K562 (cell line): ENCODE measurements around the gene HRAS. TPM values are rescaled to one million over a fixed set of nuclear protein-coding genes. Genes with fewer than 3 reads are reported as not detected.
A peak's percentile ranks its signal among the peaks of the same experiment; 100 is the strongest.

Source experiments
- CTBP1 ChIP-seq: fragments of 450-650 bp; IDR thresholded peaks from 2 replicates; pipeline ENCODE4 v1.6.1; 2016; ENCODE audit warnings: borderline replicate concordance
- ELF4 ChIP-seq: fragments of 450-650 bp; formaldehyde crosslinking; IDR thresholded peaks from 2 replicates; pipeline ENCODE4 v1.4.0; 2022; ENCODE audit warnings: missing genetic modification characterization
- FOXK1 ChIP-seq: sonication (generic); formaldehyde crosslinking; IDR thresholded peaks from 2 replicates; pipeline ENCODE4 v1.8.0; 2022; ENCODE audit warnings: missing genetic modification reagents, mild to moderate bottlenecking, borderline replicate concordance
- FOXP1 ChIP-seq: sonication (generic); formaldehyde crosslinking; IDR thresholded peaks from 2 replicates; pipeline ENCODE4 v1.8.0; 2022; ENCODE audit warnings: mild to moderate bottlenecking, missing genetic modification reagents
- GABPA ChIP-seq: fragments of 200-800 bp; sonication (Bioruptor generic); conservative IDR thresholded peaks from 2 replicates; pipeline ENCODE4 v1.6.1; 2016; ENCODE audit warnings: low read depth, missing genetic modification characterization, missing compliant biosample characterization
- HNRNPUL1 ChIP-seq: fragments of 200-400 bp; formaldehyde crosslinking; IDR thresholded peaks from 2 replicates; pipeline ENCODE4 v1.6.1; 2017; ENCODE audit warnings: low read length
- JUN ChIP-seq, 2 experiments: sonication (generic) in 1 of 2; formaldehyde crosslinking in 1 of 2; IDR thresholded peaks; 2 replicates each; pipeline versions ENCODE4 v1.6.1 to v1.8.0; 2012 to 2022; ENCODE audit warnings: borderline replicate concordance in 2 of 2, mild to moderate bottlenecking in 2 of 2, improper control_type of control experiment in 1 of 2, low read depth in 1 of 2, low read length in 1 of 2, missing genetic modification reagents in 1 of 2
- KAT7 ChIP-seq: sonication (generic); formaldehyde crosslinking; IDR thresholded peaks from 2 replicates; pipeline ENCODE4 v1.8.0; 2022; ENCODE audit warnings: missing genetic modification reagents, mild to moderate bottlenecking, borderline replicate concordance
- MAFF ChIP-seq: IDR thresholded peaks from 2 replicates; pipeline ENCODE4 v1.6.1; 2012; ENCODE audit warnings: low read length, improper control_type of control experiment
- PHF21A ChIP-seq: fragments of 450-650 bp; IDR thresholded peaks from 2 replicates; pipeline ENCODE4 v1.6.1; 2017; ENCODE audit warnings: low read depth, borderline replicate concordance
- POLR2H ChIP-seq: IDR thresholded peaks from 2 replicates; pipeline ENCODE4 v1.6.1; 2016; ENCODE audit warnings: missing genetic modification characterization, low read depth, mild to moderate bottlenecking, control low read depth, missing compliant biosample characterization, moderate library complexity
- SMAD3 ChIP-seq: fragments of 450-650 bp; formaldehyde crosslinking; conservative IDR thresholded peaks from 2 replicates; pipeline ENCODE4 v1.4.0; 2020; ENCODE audit warnings: mild to moderate bottlenecking
- TCFL5 ChIP-seq: fragments of 250-450 bp; sonication (Bioruptor Pico); conservative IDR thresholded peaks from 2 replicates; pipeline ENCODE4 v1.6.1; 2021; ENCODE audit warnings: mild to moderate bottlenecking, moderate library complexity, matching md5 sums
- ZNF146 ChIP-seq: IDR thresholded peaks from one replicate; pipeline ENCODE4 v1.6.1; 2018; ENCODE audit warnings: missing compliant biosample characterization; ENCODE audit not compliant: unreplicated experiment
- polyA plus RNA-seq, 8 experiments: library from polyadenylated mRNA; depleted of rRNA in 4 of 8; stranded (reverse) in 5 of 8; unstranded in 3 of 8; fragments of >200 nt; fragmentation: Nextera tagmentation in 2 of 8; fragmentation: Illumina TruSeq in 1 of 8; extraction: Ambion mirVana in 2 of 8; extraction: Trizol in 1 of 8; gene quantifications; 2 replicates each; pipeline versions ENCODE4 v1.2.1 to v1.2.3, GENCODE V29; 2011 to 2014; ENCODE audit warnings: inconsistent platforms in 1 of 8, missing spikeins in 1 of 8
- total RNA-seq, 7 experiments: library from RNA; depleted of rRNA in 6 of 7; stranded (reverse); fragments of >200 nt in 6 of 7; fragmentation: Illumina TruSeq in 2 of 7; extraction: Trizol in 2 of 7; gene quantifications; 2 replicates each; pipeline versions ENCODE4 v1.2.1 to v1.2.3, GENCODE V29; 2011 to 2021; ENCODE audit warnings: low replicate concordance in 1 of 7
- TF ChIP-seq, protein P1 (sequence below), 2 experiments: fragments of 450-650 bp in 1 of 2; sonication (generic) in 1 of 2; formaldehyde crosslinking in 1 of 2; IDR thresholded peaks in 1 of 2; conservative IDR thresholded peaks in 1 of 2; 2 replicates each; pipeline versions ENCODE4 v1.6.1 to v1.8.1; 2016 to 2023; ENCODE audit warnings: mild to moderate bottlenecking in 2 of 2, moderate library complexity in 2 of 2, inconsistent platforms in 1 of 2, missing genetic modification reagents in 1 of 2
- TF ChIP-seq, protein P2 (sequence below), 3 experiments: fragments of 200-800 bp in 1 of 3; fragments of 250-450 bp in 1 of 3; fragments of 450-650 bp in 1 of 3; sonication (Bioruptor Pico) in 1 of 3; sonication (Bioruptor generic) in 1 of 3; formaldehyde crosslinking in 1 of 3; IDR thresholded peaks; 2 replicates each; pipeline versions ENCODE4 v1.6.1 to v1.8.0; 2016 to 2022; ENCODE audit warnings: mild to moderate bottlenecking in 2 of 3, missing genetic modification characterization in 2 of 3, missing compliant biosample characterization in 1 of 3, moderate library complexity in 1 of 3
- TF ChIP-seq, protein P3 (sequence below): fragments of 450-650 bp; IDR thresholded peaks from one replicate; pipeline ENCODE4 v1.6.1; 2018; ENCODE audit warnings: mild to moderate bottlenecking, moderate library complexity; ENCODE audit not compliant: partially characterized antibody
- TF ChIP-seq, protein P4 (sequence below): fragments of 450-650 bp; IDR thresholded peaks from 2 replicates; pipeline ENCODE4 v1.6.1; 2014; ENCODE audit warnings: low read depth, mild to moderate bottlenecking, moderate library complexity, borderline replicate concordance

Gene HRAS
- total and polyA plus RNA-seq, 9 of the 15 experiments (the other 6 are each of a cell fraction or from before 2014, with no cell fraction given): 2.8 to 73.5 (median 29.6) TPM

DNA sequence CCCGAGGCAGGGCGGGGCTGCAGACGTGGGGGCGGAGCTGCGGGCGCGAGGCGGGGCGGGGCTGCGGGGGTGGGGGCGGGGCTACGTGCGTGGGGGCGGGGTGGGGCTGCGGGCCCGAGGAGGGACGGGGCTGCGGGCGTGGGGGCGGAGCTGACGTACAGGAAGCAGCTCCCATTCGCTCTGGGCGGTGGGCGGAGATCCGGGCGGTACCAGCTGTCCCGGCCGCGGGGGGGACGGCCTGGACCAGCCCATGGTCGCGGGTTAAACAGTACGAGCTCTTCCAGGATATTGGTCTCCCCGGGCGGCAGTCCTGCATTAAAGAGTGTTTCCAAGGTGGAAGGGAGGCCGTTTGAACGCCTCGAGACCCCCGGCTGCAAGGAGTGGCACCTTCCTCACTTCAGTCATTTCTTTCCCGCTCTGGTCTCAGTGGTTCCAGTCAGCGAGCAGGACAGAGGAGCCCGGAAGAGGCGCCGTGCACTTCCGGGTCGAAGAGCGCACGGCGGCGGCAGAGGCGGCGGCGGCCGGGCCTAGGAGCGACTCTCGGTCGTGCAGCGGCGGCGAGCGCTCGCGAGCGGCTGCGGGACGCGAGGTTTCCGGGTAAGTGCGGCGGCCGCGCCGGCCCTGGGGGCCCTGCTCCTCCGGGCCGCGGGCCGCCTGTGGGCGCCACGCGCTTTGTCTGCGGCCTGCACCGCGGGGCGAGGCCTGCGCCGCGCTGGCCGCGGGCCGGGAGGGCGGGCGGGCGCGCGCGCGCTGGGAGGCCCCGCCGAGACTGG, 40.8 kb upstream of the HRAS start, which contains the start of gene PHRF1 (continued):
- TF ChIP-seq, protein P1, sequence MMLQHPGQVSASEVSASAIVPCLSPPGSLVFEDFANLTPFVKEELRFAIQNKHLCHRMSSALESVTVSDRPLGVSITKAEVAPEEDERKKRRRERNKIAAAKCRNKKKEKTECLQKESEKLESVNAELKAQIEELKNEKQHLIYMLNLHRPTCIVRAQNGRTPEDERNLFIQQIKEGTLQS (IDR thresholded peaks at IDR 0.05): peak; percentile 50; the same call in 1 of the 2 replicates
- TF ChIP-seq, protein P1 (CRISPR knock-in tag; conservative IDR thresholded peaks at IDR 0.05): no peak
- TF ChIP-seq SMAD3: no peak
- no peak for TF ChIP-seq TCFL5
- peak; percentile 30; the same call in 1 of the 2 replicates for TF ChIP-seq JUN (IDR thresholded peaks at IDR 0.05; ENCODE audit: borderline replicate concordance, low read depth, low read length)
- TF ChIP-seq JUN (CRISPR knock-in tag; IDR thresholded peaks at IDR 0.05; ENCODE audit: borderline replicate concordance): no peak
- TF ChIP-seq FOXP1 (CRISPR knock-in tag): peak; percentile 60; the same call in 1 of the 2 replicates
- TF ChIP-seq ZNF146 (CRISPR knock-in tag): no peak
- peak; percentile 73; the same call in 1 of the 2 replicates for TF ChIP-seq MAFF
- no peak for TF ChIP-seq POLR2H
- TF ChIP-seq FOXK1 (CRISPR knock-in tag): no peak
- TF ChIP-seq, protein P2, sequence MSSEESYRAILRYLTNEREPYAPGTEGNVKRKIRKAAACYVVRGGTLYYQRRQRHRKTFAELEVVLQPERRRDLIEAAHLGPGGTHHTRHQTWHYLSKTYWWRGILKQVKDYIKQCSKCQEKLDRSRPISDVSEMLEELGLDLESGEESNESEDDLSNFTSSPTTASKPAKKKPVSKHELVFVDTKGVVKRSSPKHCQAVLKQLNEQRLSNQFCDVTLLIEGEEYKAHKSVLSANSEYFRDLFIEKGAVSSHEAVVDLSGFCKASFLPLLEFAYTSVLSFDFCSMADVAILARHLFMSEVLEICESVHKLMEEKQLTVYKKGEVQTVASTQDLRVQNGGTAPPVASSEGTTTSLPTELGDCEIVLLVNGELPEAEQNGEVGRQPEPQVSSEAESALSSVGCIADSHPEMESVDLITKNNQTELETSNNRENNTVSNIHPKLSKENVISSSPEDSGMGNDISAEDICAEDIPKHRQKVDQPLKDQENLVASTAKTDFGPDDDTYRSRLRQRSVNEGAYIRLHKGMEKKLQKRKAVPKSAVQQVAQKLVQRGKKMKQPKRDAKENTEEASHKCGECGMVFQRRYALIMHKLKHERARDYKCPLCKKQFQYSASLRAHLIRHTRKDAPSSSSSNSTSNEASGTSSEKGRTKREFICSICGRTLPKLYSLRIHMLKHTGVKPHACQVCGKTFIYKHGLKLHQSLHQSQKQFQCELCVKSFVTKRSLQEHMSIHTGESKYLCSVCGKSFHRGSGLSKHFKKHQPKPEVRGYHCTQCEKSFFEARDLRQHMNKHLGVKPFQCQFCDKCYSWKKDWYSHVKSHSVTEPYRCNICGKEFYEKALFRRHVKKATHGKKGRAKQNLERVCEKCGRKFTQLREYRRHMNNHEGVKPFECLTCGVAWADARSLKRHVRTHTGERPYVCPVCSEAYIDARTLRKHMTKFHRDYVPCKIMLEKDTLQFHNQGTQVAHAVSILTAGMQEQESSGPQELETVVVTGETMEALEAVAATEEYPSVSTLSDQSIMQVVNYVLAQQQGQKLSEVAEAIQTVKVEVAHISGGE (CRISPR knock-in tag; IDR thresholded peaks at IDR 0.05): peak in 2 of 3 experiments; percentile 81 to 96; a peak in 4 of 6 replicates
- peak; percentile 22; the same call in 1 of the 2 replicates for TF ChIP-seq ELF4
- TF ChIP-seq GABPA: peak; percentile 98
- TF ChIP-seq CTBP1: peak; percentile 66
- TF ChIP-seq, protein P3, sequence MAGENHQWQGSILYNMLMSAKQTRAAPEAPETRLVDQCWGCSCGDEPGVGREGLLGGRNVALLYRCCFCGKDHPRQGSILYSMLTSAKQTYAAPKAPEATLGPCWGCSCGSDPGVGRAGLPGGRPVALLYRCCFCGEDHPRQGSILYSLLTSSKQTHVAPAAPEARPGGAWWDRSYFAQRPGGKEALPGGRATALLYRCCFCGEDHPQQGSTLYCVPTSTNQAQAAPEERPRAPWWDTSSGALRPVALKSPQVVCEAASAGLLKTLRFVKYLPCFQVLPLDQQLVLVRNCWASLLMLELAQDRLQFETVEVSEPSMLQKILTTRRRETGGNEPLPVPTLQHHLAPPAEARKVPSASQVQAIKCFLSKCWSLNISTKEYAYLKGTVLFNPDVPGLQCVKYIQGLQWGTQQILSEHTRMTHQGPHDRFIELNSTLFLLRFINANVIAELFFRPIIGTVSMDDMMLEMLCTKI: no peak
- 0 out of 2 replicates have a peak, but pooled peaks have one; percentile 23 for TF ChIP-seq KAT7 (CRISPR knock-in tag)
- no peak for TF ChIP-seq PHF21A
- no peak for TF ChIP-seq HNRNPUL1
- TF ChIP-seq, protein P4, sequence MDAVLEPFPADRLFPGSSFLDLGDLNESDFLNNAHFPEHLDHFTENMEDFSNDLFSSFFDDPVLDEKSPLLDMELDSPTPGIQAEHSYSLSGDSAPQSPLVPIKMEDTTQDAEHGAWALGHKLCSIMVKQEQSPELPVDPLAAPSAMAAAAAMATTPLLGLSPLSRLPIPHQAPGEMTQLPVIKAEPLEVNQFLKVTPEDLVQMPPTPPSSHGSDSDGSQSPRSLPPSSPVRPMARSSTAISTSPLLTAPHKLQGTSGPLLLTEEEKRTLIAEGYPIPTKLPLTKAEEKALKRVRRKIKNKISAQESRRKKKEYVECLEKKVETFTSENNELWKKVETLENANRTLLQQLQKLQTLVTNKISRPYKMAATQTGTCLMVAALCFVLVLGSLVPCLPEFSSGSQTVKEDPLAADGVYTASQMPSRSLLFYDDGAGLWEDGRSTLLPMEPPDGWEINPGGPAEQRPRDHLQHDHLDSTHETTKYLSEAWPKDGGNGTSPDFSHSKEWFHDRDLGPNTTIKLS: peak; percentile 74; the same call in 1 of the 2 replicates
